NCI-H1436 (cell line): ENCODE data around the gene ZNF547.
A peak's percentile ranks its signal among the peaks of the same experiment; 100 is the strongest.

Experiments
- DNase-seq: peaks from one replicate; lab custom pipeline; 2025; lab: John Stamatoyannopoulos, UW

ZNF547 gene

GRCh38 chr19:57362997-57363687 lies at the start of gene ZNF547, which contains the start of gene TRAPPC2B:
Gene ZNF547 (plus strand): TSS chr19:57363551. CDS start chr19:57368556, 5,005 bp downstream.
Gene TRAPPC2B (plus strand): TSS chr19:57363551. CDS start chr19:57364834, 1,283 bp downstream.
- peak; percentile 100 for DNase-seq

DNA sequence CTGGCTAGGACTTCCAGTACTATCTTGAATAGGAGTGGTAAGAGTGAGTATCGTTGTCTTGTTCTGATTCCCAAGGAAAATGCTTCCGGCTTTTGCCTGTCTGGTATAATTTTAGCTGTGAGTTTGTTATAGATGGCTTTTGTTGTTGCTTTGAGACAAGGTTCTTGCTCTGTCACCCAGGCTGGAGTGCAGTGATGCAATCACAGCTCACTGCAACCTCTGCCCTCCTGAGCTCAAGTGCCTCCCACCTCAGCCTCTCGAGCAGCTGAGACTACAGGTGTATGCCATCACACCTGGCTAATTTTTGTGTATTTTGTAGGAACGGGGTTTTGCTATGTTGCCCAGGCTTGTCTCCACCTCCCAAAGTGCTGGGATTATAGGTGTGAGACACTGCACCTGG lies 49.2 kb upstream of the ZNF547 start:
- peak; percentile 39 for DNase-seq

GRCh38 chr19:57317503-57317902 lies 45.8 kb upstream of the ZNF547 start:
- no peak for DNase-seq

DNA sequence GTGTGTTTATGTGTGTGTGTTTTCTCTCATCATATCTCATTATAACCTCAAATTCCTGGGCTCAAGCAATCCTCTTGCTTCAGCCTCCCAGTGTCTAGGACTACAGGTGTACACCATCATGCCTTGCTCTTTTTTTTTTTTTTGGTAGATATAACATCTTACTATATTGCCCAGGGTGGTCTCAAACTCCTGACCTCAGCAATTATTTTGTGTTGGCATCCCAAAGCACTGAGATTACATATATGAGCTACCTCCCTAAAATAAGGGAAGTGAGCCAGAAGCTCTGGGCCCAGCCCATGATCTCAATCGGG lies 43.5 kb upstream of the ZNF547 start:
- no peak for DNase-seq

- peak; percentile 97 for DNase-seq
Observed at GRCh38 chr19:57320180-57321084, 42.9 kb upstream of the ZNF547 start, which contains the start of gene ZNF543. Gene ZNF543 (plus strand): TSS chr19:57320472. CDS start chr19:57320854, 382 bp downstream.

DNA sequence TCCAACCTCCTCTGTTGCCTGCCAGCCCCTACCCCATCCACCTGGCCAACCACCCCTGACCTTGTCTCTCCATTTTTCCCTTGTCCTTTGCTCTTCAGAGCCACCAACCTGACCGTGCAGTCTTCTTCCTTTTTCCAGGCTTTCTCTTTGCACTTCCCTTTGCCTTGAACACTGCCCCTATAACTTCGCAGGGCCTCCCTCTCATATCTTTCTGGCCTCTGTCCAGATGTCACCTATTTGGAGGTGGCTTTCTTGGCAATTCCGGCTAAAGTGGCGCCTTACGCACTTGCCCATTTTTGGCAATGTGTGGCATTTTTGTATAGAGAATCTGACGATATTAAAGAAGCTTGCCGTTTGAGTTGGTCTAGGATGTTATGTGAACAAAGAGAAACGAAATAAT lies 42.2 kb upstream of the ZNF547 start:
- no peak for DNase-seq

DNA sequence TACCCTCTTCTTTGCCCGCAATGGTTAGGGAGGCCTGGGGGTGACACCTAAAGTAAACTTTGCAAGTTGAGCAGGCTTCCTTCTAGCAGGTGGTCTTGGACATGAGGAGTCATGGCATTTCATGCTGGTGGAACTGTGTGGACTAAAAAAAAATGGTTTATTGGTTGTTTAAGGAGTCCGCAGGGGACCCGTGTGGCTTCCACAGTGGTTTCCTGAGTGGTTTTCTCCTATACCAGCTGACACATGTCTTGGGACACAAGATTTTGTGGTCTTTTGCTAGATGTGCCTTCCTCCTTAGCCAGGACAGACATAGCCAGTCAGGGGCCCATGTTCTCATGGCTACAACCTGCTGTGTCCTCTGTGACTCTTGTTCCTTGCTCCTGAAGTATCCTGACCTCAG lies 41.6 kb upstream of the ZNF547 start:
- no peak for DNase-seq

DNA sequence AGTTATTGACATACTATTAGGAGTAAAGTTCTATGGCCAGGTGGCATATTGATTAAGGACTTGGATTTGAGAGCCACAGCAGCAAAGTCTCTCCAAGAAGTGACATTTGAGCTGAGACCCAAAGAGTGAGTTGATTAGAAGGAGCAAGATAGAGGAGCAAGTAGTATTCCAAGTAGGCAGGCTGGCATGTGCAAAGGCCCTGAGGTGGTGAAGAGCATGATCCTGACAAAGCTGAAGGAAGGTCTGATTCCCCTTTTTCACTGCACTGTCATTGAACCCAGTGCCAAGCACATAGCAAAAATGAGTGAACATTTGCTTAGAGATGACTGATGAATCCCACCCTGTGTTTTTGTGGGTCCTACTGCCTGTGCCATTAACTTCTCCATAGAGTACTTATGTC lies 38.4 kb upstream of the ZNF547 start:
- no peak for DNase-seq

GRCh38 chr19:57327993-57328392 lies 35.4 kb upstream of the ZNF547 start:
- DNase-seq, result no peak

DNA sequence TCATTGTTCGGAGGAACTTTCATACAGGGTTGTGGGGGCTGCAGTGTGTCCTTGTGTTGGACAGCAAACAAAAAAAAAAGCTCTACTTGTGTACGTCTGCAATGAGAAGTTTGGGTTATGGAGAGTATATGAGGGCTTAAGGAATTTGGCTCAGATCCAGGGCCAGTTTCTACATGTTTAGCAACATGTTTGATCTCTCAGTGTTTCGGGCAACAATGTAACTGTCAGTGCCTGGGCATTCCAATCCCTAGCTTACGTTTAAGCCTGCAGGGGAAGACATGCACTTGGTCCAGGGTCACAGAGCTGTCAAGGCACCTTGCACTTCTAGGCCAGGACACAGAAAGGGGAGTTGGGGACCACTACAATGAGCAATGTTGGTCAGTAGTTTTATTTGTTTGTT lies 29.2 kb upstream of the ZNF547 start:
- no peak for DNase-seq

GRCh38 chr19:57338877-57339276 lies 24.5 kb upstream of the ZNF547 start:
- no peak for DNase-seq

DNA sequence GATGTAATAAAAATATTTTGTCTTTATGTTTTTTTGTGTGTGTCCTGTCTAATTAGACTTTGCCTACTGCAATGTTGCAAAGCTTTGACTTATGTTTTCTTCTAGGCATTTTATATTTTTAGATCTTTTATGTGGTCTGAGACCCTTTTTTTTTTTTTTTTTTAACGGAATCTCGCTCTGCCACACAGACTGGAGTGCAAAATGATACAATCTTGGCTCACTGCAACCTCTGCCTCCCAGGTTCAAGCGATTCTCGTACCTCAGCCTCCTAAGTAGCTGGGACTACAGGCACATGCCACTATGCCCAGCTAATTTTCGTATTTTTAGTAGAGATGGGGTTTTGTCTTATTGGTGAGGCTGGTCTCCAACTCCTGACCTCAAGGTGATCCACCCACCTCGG lies 20.8 kb upstream of the ZNF547 start:
- no peak for DNase-seq

DNA sequence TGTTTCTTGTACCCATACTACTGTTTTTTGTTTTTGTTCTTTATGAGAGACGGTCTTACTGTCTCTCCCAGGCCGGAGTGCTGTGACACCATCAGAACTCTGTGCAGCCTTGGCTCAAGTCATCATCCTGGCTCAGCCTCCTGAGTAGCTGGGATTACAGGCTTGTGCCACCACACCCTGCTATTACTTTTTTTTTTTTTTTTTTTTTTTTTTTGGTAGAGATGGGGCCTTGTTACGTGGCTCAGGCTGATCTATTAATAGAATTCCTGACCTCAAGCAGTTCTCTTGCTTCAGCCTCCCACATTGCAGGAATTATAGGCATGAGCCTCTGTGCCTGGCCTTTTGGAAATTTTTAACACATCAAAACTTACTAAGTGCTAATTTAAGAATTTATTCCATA lies 15.2 kb upstream of the ZNF547 start:
- no peak for DNase-seq

GRCh38 chr19:57350877-57351805 lies 12.2 kb upstream of the ZNF547 start, which contains the start of gene ZNF304:
Gene ZNF304 (plus strand): TSS chr19:57351271. CDS start chr19:57351665, 394 bp downstream.
- peak; percentile 93 for DNase-seq

DNA sequence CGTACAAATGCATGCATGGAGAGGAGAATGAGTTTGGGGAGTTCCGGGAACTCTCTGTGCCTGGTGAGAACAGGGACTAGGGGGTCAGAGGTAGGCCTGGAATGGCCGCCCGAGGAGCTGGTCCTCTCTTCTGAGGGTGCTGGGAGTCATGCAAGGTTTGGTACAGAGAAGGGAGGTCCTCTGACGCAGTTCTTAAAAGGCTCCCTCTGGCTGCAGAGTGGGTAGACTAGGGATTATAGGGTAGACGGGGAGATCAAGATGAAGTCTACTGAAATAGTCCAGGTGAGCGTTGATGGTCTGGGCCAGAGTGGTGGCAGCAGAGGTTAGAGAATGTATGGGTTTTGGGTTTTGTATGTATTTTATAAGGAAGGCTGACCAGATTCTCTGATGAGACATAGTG lies 11.5 kb upstream of the ZNF547 start:
- DNase-seq, result no peak

DNA sequence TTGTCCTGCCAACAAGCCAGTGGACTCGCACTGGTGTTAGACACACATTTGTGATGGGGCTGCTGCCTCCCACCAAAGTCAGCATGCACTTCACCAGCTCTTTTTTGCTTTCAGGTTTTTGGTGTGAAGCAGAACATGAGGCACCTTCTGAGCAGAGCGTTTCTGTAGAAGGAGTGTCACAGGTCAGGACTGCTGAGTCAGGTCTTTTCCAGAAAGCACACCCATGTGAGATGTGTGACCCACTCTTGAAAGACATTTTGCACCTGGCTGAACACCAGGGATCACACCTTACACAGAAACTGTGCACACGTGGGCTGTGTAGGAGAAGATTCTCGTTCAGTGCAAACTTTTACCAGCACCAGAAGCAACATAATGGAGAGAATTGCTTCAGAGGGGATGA lies 7.4 kb upstream of the ZNF547 start:
- no peak for DNase-seq

- DNase-seq, result no peak
Observed at GRCh38 chr19:57357406-57357805, 5.9 kb upstream of the ZNF547 start.

DNA sequence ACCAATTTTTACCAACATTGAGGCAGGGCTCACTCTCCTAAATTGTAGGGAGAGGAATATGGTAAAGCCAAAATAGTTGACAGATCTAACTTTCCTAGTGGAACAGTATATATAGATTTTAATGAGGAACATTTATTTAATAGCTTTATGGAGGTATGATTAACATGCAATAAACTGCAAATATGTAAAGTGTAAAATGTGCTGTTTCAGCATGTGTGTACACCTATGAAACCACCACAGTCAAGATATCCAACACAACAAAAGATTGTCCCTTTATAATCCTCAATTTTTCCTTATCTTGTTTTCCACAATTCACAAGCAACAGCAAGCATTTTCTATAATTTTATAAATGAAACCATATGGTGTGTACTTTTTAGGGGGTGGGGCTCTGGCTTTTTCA lies 4.1 kb upstream of the ZNF547 start:
- DNase-seq, result no peak

DNA sequence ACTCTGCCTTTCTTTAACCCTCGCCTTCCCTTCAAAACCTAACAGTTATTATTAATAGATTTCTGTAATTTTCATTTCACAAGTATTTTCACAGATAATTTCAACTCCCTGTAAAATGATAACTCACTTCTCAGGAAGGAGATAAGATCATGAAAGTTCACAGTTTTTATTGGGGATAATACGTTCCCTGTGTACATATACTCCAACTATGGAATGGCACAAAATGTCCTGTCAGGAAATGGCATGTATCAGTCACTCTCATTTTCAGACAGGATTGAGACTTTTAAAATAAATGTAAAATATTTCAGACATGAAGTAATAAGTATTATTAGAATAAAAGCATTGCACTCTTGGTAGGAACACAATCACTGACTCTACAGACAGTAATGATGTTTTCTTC lies 932 bp upstream of the ZNF547 start:
- no peak for DNase-seq

DNA sequence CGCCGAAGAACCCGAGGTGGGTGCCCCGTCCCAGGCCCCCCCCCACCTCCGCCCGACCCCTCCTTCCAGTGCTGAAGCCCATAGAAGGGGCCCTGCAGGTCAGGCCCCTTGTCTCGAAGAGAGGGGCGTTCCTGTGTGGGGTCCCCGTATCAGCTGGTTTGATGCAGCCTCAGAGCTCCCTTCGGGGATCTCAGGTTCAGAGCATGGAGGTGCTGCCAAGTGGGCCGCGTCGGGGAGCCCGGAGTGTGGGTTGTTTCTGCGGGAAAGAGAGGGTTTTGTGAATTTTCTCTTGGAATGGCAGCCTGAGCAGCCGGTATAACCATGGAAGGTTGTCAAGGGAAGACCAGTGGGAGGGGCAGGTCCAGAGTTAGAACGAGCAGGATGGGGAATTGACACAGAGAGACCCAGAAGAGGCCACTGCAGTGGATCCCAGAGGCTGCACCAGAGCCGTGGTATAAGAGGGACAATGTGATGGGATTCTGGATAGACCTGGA lies 384 bp downstream of the ZNF547 start:
- no peak for DNase-seq

- no peak for DNase-seq
Observed at GRCh38 chr19:57366776-57367175, 3.4 kb downstream of the ZNF547 start.

DNA sequence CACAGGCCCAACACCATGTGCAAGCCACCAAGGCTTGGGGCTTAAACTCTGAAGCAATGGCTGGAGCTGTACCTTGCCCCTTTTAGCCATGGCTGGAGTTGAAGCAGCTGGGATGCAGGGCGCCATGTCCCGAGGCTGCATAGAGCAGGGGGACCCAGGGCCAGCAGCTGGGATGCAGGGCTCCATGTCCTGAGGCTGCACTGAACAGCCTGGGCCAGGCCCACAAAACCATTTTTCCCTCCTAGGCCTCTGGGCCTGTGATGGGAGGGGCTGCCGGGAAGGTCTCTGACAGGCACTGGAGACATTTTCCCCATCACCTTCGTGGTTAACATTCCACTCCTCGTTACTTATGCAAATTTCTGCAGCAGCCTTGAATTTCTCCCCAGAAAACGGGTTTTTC lies 10.8 kb downstream of the ZNF547 start:
- DNase-seq, result no peak
